Superior temporal gyrus (tissue), 1 donor: ENCODE measurements around the gene TMEM109.

Source experiments
- DNase-seq: peaks from one replicate; pipeline ENCODE4 v3.0.0-alpha.2; 2016; ENCODE audit errors: extremely low spot score

TMEM109 gene

GRCh38 chr11:60941371-60942119 is 27.6 kb downstream of the TMEM109 start:
- no peak for DNase-seq

DNA sequence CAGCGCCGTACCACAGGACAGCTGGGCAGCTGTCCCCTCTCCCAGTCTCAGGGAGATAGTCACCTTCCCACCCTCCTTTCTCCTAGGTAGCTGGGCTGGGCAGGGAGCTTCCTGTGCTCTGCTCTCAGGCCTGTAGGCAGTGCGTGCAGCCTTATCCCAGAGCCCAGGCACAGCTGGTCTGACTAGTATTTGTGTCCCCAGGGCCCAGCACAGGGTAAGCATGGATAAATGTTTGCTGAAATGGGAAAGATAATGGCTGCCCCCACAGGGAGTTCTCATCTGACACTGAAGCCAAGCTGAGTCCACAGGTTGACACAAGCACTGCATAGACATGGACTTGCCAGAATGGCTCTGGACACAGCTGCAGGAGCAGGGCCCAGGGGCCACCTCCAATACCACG is 28.3 kb downstream of the TMEM109 start:
- no peak for DNase-seq

DNA sequence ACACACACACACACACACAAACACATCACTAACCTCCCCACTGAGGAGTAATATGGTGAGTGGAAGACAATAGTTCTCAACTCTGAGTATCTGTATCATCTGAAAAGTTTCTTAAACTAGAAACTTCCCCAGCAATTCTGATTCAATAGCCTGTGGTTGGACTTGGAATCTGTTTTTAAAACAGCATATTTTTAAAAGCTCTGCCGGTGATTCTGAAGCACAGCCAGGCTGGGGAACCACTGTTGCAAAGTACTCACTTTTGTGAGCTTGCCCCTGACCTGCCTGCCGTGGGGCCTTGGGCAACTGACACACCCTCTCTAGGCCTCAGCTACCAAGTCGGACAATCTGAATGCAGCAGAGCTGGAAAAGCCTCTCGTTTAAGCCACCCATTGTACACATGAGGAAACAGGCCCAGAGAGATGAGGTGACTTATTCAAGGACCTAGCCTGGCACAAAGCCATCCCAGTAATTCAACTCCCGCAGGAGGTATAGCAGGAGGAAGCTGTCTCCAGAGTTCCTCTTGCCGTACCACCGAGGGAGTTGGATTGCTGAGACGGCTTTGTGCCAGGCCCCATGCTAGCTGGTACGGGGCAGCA is 29.1 kb downstream of the TMEM109 start:
- no peak for DNase-seq

GRCh38 chr11:60944490-60945294 is 30.7 kb downstream of the TMEM109 start:
- DNase-seq: no peak

- no peak for DNase-seq
Observed at GRCh38 chr11:60945295-60945667, 31.3 kb downstream of the TMEM109 start.

- DNase-seq: no peak
Observed at GRCh38 chr11:60946601-60947264, 32.8 kb downstream of the TMEM109 start.

DNA sequence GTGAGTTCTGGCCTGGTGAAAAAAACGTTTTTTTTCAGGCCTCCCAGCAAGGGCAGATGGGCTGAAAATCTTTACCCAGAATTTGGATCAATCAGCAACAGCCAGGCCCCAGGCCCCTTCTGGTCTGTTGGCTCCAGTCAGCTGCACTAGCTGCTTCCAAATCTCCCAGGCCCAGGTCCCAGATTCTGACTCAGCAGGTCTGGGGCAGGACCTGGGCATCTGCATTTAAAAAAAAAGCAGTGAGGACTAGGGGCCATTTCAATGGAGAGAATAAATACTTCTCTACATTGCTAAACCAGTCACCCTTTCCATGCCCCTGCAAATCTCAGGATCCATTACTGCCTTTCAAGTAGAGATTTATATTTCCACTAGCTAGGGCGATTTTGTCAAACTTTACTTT is 33.7 kb downstream of the TMEM109 start:
- no peak for DNase-seq

- no peak for DNase-seq
Observed at GRCh38 chr11:60948250-60948649, 34.3 kb downstream of the TMEM109 start.

- no peak for DNase-seq
Observed at GRCh38 chr11:60950024-60950423, 36.1 kb downstream of the TMEM109 start.

DNA sequence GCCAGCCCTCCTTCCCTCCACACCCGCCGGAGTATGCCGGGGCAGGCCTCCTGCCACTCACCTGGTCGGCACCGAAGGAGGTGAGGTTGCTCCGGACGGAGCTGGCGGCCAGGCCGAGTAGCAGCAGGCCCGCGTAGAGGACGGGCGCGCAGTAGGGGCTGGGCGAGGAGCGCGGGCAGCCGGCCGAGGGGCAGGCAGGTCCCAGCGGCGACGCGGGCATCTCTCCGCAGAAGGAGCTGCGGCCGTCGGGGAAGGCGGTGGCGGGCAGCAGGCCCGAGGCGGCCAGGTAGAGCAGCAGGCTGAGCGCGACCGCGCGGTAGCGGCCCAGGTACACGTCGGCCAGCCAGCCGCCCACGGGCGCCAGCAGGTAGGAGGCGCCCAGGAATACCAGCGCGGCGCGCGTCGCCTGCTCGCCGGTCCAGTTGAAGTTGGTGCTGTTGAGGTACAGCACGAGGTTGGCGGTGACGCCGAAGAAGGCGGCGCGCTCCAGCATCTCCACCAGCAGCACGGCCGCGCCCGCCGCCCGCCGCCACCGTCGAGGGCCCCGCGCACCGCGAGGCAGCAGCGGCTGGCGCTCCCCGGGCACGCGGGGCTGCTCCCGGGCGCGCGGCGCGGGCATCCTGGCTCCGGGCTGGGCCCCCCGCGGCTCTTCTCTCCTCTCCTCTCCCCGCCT is 37.1 kb downstream of the TMEM109 start:
- DNase-seq: no peak

- no peak for DNase-seq
Observed at GRCh38 chr11:60951606-60951903, 37.6 kb downstream of the TMEM109 start.

GRCh38 chr11:60951904-60952741 is 38.2 kb downstream of the TMEM109 start, which contains the start of gene SLC15A3:
SLC15A3 (minus strand) TSS chr11:60952176; CDS start chr11:60951551, 625 bp downstream.
- no peak for DNase-seq

- DNase-seq: no peak
Observed at GRCh38 chr11:60952742-60953170, 38.8 kb downstream of the TMEM109 start.

GRCh38 chr11:60953781-60954180 is 39.8 kb downstream of the TMEM109 start:
- DNase-seq: no peak

- DNase-seq: no peak
Observed at GRCh38 chr11:60954421-60954820, 40.5 kb downstream of the TMEM109 start.

- DNase-seq: no peak
Observed at GRCh38 chr11:60955571-60955970, 41.6 kb downstream of the TMEM109 start.

DNA sequence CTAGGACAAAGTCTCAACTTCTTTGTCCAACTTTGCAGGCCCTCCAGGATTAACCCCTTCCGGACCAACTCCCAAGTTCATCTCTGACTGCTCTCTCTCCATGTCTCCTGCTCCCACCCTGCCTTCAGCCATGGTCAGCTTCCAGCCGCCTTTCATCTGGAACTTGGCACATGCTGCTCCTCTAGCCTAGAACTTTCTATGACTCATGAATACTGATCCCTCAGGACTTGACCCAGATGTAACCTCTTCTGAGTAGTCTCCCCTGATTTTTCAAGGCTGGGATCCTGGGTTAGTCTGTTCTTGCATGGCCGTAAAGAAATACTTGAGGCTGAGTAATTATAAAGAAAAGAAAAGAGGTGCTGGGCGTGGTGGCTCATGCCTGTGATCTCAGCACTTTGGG is 43.2 kb downstream of the TMEM109 start:
- DNase-seq: no peak

- DNase-seq: no peak
Observed at GRCh38 chr11:60959431-60959830, 45.5 kb downstream of the TMEM109 start.

DNA sequence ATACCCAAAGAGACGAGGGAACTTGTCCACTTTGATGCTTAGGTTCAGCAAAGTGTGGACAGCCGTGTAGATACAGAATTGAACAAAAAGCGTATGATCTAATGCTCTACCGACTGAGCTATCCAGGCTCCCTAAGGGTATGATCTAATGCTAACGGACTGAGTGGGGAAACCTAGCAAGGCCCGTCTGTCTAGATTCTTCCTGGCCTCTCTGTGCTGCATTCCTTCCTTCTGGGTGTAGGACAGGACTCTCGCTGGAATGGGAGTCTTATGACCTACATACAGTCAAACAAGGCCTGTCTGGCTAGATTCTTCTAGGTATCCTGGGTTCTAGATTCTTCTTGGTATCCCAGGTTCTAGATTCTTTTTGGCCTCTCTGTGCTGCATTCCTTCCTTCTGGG is 46.4 kb downstream of the TMEM109 start:
- no peak for DNase-seq

DNA sequence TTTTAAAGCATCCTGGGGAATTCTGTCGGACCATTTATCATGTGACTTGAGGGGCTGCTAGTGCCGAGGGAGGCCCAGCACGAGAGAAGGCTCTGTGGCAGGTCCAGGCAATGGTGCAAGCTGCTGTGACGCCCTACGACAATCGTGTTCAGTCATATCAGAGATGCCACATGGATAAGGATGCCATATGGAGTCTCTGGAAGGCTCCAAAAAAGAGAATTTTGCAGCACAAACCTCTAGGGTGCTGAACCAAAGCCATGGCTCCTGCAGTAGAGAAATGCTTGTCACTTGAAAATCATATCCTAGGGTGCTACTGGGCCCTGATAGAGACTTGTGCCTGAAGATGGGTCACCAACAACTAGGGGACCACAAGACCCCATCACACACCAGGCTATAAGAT is 50.8 kb downstream of the TMEM109 start:
- no peak for DNase-seq

- no peak for DNase-seq
Observed at GRCh38 chr11:60966890-60967289, 52.9 kb downstream of the TMEM109 start.
